ENCODE data around the gene EEF1AKMT2. TPM values are rescaled to one million over a fixed set of nuclear protein-coding genes. Genes with fewer than 3 reads are reported as not detected.

Gene EEF1AKMT2
- total and polyA plus RNA-seq, 9 of the 15 experiments (the other 6 are each of a cell fraction or from before 2014, with no cell fraction given) = 9.3 to 34.3 (median 23.7) TPM

GRCh38 chr10:124739119-124739921 is 52.4 kb downstream of the EEF1AKMT2 start:
- Histone ChIP-seq H3K79me2 (ENCODE audit: control insufficient read depth, insufficient read depth, low read length) (peaks cover 69% of the 10 kb centered on the region), H4K20me1 (replicated peaks; ENCODE audit: control insufficient read depth, insufficient read depth, low read length) (peaks cover 23% of the 10 kb centered on the region; the same call in 1 of the 2 replicates), H3K4me1 (replicated peaks in 1 of 2; ENCODE audit: control insufficient read depth in 2 of 2, insufficient read depth in 2 of 2, low read length in 2 of 2) (peaks cover 25 to 38% of the 10 kb centered on the region in 2 experiments; a peak in 4 of 5 replicates), H3K4me3 (no peak overlapping the region), H3K9ac (ENCODE audit: insufficient read depth in 1 of 2, low read depth in 2 of 2, low read length in 2 of 2) (0 out of 4 replicates have a peak overlapping the region, but pooled peaks of 1 of the 2 experiments have one; percentile 71), H3K4me2 (ENCODE audit: insufficient read depth, low read length) (no peak overlapping the region), H3K36me3 (ENCODE audit: control insufficient read depth, insufficient read depth, low read length) (peaks cover 8% of the 10 kb centered on the region; the same call in 1 of the 3 replicates), H3K9me1 (ENCODE audit: control insufficient read depth, insufficient read depth, low read length) (no peaks in the 10 kb centered on the region), H3K27ac (ENCODE audit: extremely low read depth, low read depth, low read length) (no peak overlapping the region), H3K27me3 (ENCODE audit: control insufficient read depth in 2 of 2, insufficient read depth in 2 of 2, low read length in 2 of 2) (no peaks in the 10 kb centered on the region), H3K9me3 (replicated peaks; ENCODE audit: control insufficient read depth, insufficient read depth, low read depth, low read length) (no peaks in the 10 kb centered on the region), H2AFZ (ENCODE audit: low read depth, low read length) (no peak overlapping the region)
- no peak for ATAC-seq
- TF ChIP-seq CGGBP1 (CRISPR knock-in tag; IDR thresholded peaks at IDR 0.05) = no peak
- TF ChIP-seq KDM1A (IDR thresholded peaks at IDR 0.05) = peak in 1 of 2 experiments; percentile 27; a peak in 1 of 4 replicates
- ChIA-PET POLR2A (interaction anchor here (0.6 to 0.8 kb wide), 3 partner anchors 21 to 147 kb away, joined by 3 read pairs; no protein-coding TSS in a partner anchor), CTCF (ENCODE audit: low intra/inter-chr PET ratio) (interaction anchor here (0.7 to 0.9 kb wide), 2 partner anchors 33 to 199 kb away, joined by 3 read pairs; no protein-coding TSS in a partner anchor)
- intact Hi-C loops (cut with micrococcal nuclease) = no loop called here
- no peak for FAIRE-seq
- in situ Hi-C loops (cut with MboI) = no loop called here
- 74% methylated on average over 12 of the region's 13 CpGs for WGBS (ENCODE audit: insufficient coverage, low coverage, missing lambda C conversion rate)
- no peak for DNase-seq (ENCODE audit: extremely low read depth in 1 of 4, low spot score in 3 of 4)
- no TSS peak for BruUV-seq (replicated peaks)

GRCh38 chr10:124738441-124738840 is 53.2 kb downstream of the EEF1AKMT2 start:
- H3K79me2 ChIP-seq (ENCODE audit: control insufficient read depth, insufficient read depth, low read length) = peaks cover 70% of the 10 kb centered on the region
- CTCF ChIA-PET (ENCODE audit: low intra/inter-chr PET ratio) = interaction anchor here (0.9 kb wide), 1 partner anchor 198 kb away, joined by 3 read pairs; no protein-coding TSS in a partner anchor
- TF ChIP-seq NCOA1 (IDR thresholded peaks at IDR 0.05; ENCODE audit: low read depth) (no peak), MAFF (IDR thresholded peaks at IDR 0.05; ENCODE audit: low read length) (no peak), GATA2 (CRISPR knock-in tag; IDR thresholded peaks at IDR 0.05) (no peak), VEZF1 (CRISPR knock-in tag; IDR thresholded peaks at IDR 0.05) (no peak), ARID3A (IDR thresholded peaks at IDR 0.05; ENCODE audit: borderline replicate concordance, low read depth, low read length) (no peak)

More at GRCh38 chr10:124738441-124738840, 53.2 kb downstream of the EEF1AKMT2 start:
- WGBS (ENCODE audit: insufficient coverage, low coverage, missing lambda C conversion rate) = 100% methylated on average over 4 of the region's 6 CpGs
- H2AFZ ChIP-seq (ENCODE audit: low read depth, low read length) = no peak overlapping the region
- no peak overlapping the region for H3K4me2 ChIP-seq (ENCODE audit: insufficient read depth, low read length)
- no peaks in the 10 kb centered on the region for H3K9me1 ChIP-seq (ENCODE audit: control insufficient read depth, insufficient read depth, low read length)
- no peak overlapping the region for H3K27ac ChIP-seq (ENCODE audit: extremely low read depth, low read depth, low read length)
- H3K36me3 ChIP-seq (ENCODE audit: control insufficient read depth, insufficient read depth, low read length) = peaks cover 8% of the 10 kb centered on the region; the same call in 1 of the 3 replicates
- POLR2A ChIA-PET = interaction anchor here (0.6 kb wide), 1 partner anchor 146 kb away, joined by 3 read pairs; no protein-coding TSS in a partner anchor
- ATAC-seq = no peak
- intact Hi-C loops (cut with micrococcal nuclease) (no loop called here), in situ Hi-C loops (cut with MboI) (no loop called here)
- H3K4me3 ChIP-seq = no peak overlapping the region
- H3K9me3 ChIP-seq (replicated peaks; ENCODE audit: control insufficient read depth, insufficient read depth, low read depth, low read length) = no peaks in the 10 kb centered on the region
- no peak for FAIRE-seq
- peak overlapping the region in 1 of 2 experiments; percentile 46; a peak in 1 of 4 replicates for H3K9ac ChIP-seq (ENCODE audit: insufficient read depth in 1 of 2, low read depth in 2 of 2, low read length in 2 of 2)
- H4K20me1 ChIP-seq (replicated peaks; ENCODE audit: control insufficient read depth, insufficient read depth, low read length) = peaks cover 23% of the 10 kb centered on the region; the same call in 1 of the 2 replicates
- no peak for DNase-seq (ENCODE audit: extremely low read depth in 1 of 4, low spot score in 3 of 4)
- BruUV-seq (replicated peaks) = no TSS peak
- H3K27me3 ChIP-seq (ENCODE audit: control insufficient read depth in 2 of 2, insufficient read depth in 2 of 2, low read length in 2 of 2) = no peaks in the 10 kb centered on the region
- peaks cover 25 to 32% of the 10 kb centered on the region in 2 experiments; a peak in 4 of 5 replicates for H3K4me1 ChIP-seq (replicated peaks in 1 of 2; ENCODE audit: control insufficient read depth in 2 of 2, insufficient read depth in 2 of 2, low read length in 2 of 2)
